ENCODE data around the gene ARL3.

DNA sequence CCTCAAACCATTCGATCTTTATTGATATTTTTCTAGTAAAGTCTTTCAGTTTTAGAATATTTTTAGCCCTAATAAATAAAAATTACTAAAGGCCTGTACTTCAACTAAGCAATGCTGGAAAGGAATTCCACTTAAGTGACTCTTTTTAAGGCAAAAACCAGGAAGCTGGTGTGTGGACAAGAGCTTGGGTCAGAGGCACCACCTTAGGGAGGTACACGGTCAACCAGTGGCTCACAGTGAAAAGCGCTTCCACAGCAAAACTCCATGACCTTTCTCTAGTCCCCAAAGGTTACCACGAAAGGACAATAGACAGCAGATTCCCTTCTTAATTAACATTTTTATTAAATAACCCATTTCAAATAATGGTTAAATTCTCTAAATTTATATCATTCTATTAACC is 31.2 kb downstream of the ARL3 start:
- no peak for TF ChIP-seq POLR2A (IDR thresholded peaks at IDR 0.05)
- TF ChIP-seq, protein P1, sequence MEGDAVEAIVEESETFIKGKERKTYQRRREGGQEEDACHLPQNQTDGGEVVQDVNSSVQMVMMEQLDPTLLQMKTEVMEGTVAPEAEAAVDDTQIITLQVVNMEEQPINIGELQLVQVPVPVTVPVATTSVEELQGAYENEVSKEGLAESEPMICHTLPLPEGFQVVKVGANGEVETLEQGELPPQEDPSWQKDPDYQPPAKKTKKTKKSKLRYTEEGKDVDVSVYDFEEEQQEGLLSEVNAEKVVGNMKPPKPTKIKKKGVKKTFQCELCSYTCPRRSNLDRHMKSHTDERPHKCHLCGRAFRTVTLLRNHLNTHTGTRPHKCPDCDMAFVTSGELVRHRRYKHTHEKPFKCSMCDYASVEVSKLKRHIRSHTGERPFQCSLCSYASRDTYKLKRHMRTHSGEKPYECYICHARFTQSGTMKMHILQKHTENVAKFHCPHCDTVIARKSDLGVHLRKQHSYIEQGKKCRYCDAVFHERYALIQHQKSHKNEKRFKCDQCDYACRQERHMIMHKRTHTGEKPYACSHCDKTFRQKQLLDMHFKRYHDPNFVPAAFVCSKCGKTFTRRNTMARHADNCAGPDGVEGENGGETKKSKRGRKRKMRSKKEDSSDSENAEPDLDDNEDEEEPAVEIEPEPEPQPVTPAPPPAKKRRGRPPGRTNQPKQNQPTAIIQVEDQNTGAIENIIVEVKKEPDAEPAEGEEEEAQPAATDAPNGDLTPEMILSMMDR (IDR thresholded peaks at IDR 0.05), result no peak

Data from body of pancreas (tissue), 4 donors.